ENCODE results near the gene NIPSNAP3A.

Gene NIPSNAP3A

GRCh38 chr9:104774831-104775573 lies 27.5 kb downstream of the NIPSNAP3A start:
- DNase-seq (ENCODE audit: low spot score), result no peak

DNA sequence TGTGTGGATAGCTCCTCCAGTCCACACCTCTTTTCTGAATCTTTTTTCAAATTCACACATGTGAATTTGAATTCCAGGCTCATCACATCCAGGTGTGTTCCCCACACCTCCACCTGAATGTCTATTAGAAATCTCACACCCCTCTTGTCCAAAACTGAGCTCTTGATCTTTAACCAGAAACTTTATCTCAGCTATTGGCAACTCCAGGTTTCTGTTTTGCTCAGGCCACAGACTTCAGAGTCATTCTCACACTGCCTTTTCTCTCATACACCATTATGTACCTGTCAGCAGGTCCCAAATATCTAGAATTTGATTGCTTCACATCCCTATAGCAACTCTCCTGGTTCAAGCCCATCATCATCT lies 28.1 kb downstream of the NIPSNAP3A start:
- DNase-seq (ENCODE audit: low spot score), result no peak

- no peak for DNase-seq (ENCODE audit: low spot score)
Observed at GRCh38 chr9:104775976-104776375, 28.5 kb downstream of the NIPSNAP3A start.

- peak; percentile 40 for DNase-seq (ENCODE audit: low spot score)
Observed at GRCh38 chr9:104776797-104777196, 29.3 kb downstream of the NIPSNAP3A start.

DNA sequence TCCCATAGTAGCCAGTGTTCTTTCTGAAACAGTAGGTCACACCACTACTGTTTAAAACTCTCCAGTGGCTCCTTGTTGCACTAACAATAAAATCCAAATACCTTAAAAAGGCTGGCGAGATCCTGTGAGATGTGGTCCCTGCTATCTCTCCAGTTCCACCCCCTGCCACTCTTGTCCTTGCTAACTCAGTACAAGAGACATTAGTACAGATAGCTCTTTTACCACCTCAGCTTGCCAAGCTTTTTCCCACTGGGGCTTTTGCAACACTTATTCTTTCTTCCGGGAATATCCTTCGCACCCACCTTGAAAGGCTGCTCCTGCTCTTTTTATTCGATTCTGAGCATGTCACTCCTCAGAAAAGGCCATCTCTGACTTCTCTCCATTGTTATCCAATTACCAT lies 31.3 kb downstream of the NIPSNAP3A start:
- no peak for DNase-seq (ENCODE audit: low spot score)

DNA sequence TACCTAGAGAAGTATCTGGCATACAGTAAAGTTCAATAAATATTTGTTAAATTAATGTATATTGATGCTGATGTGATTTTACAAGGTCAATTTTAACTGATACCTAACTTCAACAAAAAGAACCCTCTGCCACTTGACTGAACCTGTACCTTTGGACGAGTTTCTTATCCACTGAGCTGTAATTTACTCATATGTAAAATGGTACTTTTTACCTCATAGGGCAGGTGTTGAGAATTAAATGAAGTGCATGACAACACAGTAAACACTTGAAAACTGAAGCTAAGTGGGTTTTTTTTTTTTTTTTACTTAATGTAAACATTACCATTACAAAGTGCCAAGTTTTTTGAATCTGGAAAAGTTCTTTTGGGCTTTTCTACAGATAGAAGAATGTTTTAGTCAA lies 31.9 kb downstream of the NIPSNAP3A start:
- DNase-seq (ENCODE audit: low spot score), result no peak

GRCh38 chr9:104779946-104780535 lies 32.6 kb downstream of the NIPSNAP3A start:
- DNase-seq (ENCODE audit: low spot score), result no peak

- DNase-seq (ENCODE audit: low spot score), result peak; percentile 47
Observed at GRCh38 chr9:104780796-104781395, 33.4 kb downstream of the NIPSNAP3A start.

DNA sequence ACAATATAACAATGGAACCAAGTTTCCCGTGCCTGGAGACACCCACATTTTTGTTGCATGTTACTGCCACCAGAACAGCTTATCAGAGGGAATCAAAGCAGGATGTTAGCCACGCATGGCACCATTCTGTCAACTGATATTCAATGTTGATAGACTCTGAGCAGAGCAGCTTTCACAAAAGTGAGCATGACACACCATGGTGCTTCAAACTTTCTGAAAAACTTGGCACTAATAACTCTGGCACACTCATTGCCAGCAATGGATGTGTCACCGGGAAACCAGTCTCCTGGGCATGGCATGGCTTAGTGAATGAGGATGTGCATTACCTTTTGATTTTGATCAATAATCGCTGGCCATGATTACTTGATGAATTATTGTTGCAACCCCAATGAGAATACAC lies 36.1 kb downstream of the NIPSNAP3A start:
- DNase-seq (ENCODE audit: low spot score), result no peak

DNA sequence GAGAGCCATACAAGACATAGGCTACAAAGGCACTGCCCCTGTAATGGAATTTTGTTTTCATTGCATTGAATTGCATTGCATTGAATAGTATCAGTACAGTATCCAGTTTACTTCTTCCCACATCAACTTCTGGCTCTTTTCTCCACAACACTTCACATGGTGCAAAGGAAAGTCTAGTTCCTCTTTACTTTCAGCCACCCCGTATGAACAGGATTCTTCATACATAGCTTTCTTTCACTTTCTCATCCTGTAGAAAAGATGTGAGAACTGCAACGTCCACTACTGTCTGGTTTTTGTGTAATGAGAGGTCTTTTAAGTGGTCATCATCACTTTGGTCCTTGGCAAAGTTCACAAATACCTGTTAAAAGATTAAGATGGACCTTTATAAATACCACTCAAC lies 36.6 kb downstream of the NIPSNAP3A start:
- DNase-seq (ENCODE audit: low spot score), result no peak

- no peak for DNase-seq (ENCODE audit: low spot score)
Observed at GRCh38 chr9:104786293-104786692, 38.8 kb downstream of the NIPSNAP3A start.

GRCh38 chr9:104787306-104788015 lies 40.0 kb downstream of the NIPSNAP3A start:
- DNase-seq (ENCODE audit: low spot score), result no peak

GRCh38 chr9:104788251-104788650 lies 40.8 kb downstream of the NIPSNAP3A start:
- no peak for DNase-seq (ENCODE audit: low spot score)

GRCh38 chr9:104794070-104794469 lies 46.6 kb downstream of the NIPSNAP3A start:
- no peak for DNase-seq (ENCODE audit: low spot score)

DNA sequence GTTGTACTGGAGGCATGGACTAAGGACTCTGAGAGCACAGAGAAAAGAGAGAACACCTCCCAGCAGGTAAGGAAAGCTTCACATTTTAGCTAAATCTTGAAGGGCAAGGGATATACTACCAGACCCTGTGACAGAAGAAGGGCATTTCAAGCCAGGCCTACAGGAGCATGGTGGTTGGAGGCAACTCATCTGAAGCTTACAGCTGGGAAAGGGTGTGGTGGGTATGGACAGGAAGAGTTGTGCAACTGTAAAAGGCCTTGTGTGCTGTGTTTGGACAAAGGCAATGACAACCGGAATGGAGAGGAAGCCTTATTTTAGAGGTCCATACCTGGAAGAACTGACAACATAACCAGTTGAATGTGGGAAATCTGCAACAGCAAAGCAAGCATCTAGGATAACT lies 47.6 kb downstream of the NIPSNAP3A start:
- DNase-seq (ENCODE audit: low spot score), result no peak

GRCh38 chr9:104795857-104796256 lies 48.4 kb downstream of the NIPSNAP3A start:
- no peak for DNase-seq (ENCODE audit: low spot score)

- no peak for DNase-seq (ENCODE audit: low spot score)
Observed at GRCh38 chr9:104798209-104798995, 50.9 kb downstream of the NIPSNAP3A start.

DNA sequence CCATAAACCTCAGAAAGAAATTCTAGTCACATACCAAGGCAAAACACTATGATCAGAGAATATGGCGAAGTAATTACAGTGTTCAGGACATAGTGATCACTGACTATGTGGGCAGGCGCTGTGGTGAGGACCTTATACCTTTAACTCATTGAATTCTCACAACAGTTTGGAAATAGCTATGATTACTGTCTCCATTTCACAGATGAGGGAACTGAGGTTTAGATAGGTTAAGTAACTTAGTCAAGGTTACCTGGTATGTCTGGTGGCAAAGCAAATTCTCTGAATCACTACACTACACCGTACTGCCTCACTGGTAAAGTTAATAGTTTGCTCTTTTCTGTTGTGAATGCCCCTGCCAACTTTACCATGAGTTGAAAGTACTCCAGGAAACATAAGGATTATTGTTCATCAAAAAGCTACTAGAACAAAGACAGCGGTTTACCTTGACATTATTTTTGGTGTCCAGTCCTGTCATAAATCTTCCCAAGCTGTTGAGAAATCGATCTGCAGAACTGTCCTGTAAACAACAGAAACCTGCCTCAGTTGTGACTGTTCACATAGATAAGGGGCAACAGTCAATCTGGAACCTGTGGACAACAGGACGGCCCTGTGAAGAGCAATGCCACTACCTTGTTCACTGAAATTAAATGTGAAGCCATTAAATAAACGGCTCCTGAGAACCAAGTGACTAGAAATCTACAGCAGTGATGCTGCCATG lies 52.7 kb downstream of the NIPSNAP3A start:
- no peak for DNase-seq (ENCODE audit: low spot score)

- no peak for DNase-seq (ENCODE audit: low spot score)
Observed at GRCh38 chr9:104802110-104802509, 54.6 kb downstream of the NIPSNAP3A start.

- no peak for DNase-seq (ENCODE audit: low spot score)
Observed at GRCh38 chr9:104802906-104803305, 55.4 kb downstream of the NIPSNAP3A start.

DNA sequence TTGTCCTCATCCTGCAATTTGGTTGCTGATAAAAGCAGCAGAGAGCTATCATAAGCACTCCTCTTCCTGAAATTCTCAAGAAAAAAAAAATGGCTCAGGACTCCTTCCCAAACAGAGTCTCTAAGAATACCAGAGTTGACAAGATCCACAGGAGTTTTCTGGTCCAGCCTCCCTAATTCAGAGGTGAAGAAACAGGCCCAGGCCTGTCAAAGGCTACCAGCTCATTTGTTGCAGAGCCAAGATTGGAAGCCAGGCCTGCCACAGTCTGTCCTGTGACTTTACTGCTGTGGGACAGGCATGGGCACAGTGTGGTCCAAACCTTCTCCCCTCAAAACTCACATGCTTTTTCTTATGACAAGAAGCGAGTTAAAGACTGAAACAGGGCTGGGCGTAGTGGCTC lies 58.0 kb downstream of the NIPSNAP3A start:
- DNase-seq (ENCODE audit: low spot score), result no peak

All from AG20443 (cell line).